ENCODE measurements around the gene ARL4C.

DNA sequence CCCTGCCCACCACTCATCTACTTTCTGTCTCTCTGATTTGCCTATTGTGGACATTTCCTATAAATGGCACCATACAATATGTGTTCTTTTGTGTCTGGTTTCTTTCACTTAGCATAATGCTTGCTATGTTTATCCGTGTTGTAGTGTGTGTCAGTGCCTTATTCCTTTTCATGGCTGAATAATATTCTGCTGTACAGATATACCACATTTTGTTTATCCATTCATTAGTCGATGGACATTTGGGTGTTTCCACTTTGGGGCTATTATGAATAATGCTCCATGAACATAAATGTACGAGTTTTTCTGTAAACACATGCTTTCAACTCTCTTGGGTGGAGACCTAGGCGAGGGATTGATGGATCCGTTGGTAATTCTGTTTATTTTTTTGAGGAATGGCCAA lies 15.6 kb downstream of the ARL4C start:
- TF ChIP-seq CREB1 (IDR thresholded peaks at IDR 0.05) (no peak), ZNF274 (IDR thresholded peaks at IDR 0.05; ENCODE audit: borderline replicate concordance, extremely low read depth, low read length) (no peak), RFX5 (IDR thresholded peaks at IDR 0.05; ENCODE audit: borderline replicate concordance, low read depth, low read length) (no peak), EZH2 (IDR thresholded peaks at IDR 0.05; ENCODE audit: low read depth, low read length, severe bottlenecking) (no peak), POLR2A (IDR thresholded peaks at IDR 0.05; ENCODE audit: control extremely low read depth in 1 of 2, low read depth in 2 of 2, low read length in 2 of 2) (no peak), CEBPB (IDR thresholded peaks at IDR 0.05; ENCODE audit: low read depth, low read length) (no peak)
- TF ChIP-seq, protein P1, sequence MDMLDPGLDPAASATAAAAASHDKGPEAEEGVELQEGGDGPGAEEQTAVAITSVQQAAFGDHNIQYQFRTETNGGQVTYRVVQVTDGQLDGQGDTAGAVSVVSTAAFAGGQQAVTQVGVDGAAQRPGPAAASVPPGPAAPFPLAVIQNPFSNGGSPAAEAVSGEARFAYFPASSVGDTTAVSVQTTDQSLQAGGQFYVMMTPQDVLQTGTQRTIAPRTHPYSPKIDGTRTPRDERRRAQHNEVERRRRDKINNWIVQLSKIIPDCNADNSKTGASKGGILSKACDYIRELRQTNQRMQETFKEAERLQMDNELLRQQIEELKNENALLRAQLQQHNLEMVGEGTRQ (IDR thresholded peaks at IDR 0.05; ENCODE audit: low read length), result no peak
- TF ChIP-seq, protein P2, sequence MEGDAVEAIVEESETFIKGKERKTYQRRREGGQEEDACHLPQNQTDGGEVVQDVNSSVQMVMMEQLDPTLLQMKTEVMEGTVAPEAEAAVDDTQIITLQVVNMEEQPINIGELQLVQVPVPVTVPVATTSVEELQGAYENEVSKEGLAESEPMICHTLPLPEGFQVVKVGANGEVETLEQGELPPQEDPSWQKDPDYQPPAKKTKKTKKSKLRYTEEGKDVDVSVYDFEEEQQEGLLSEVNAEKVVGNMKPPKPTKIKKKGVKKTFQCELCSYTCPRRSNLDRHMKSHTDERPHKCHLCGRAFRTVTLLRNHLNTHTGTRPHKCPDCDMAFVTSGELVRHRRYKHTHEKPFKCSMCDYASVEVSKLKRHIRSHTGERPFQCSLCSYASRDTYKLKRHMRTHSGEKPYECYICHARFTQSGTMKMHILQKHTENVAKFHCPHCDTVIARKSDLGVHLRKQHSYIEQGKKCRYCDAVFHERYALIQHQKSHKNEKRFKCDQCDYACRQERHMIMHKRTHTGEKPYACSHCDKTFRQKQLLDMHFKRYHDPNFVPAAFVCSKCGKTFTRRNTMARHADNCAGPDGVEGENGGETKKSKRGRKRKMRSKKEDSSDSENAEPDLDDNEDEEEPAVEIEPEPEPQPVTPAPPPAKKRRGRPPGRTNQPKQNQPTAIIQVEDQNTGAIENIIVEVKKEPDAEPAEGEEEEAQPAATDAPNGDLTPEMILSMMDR (IDR thresholded peaks at IDR 0.05; ENCODE audit: control extremely low read depth in 1 of 3, insufficient read depth in 1 of 3, low read depth in 1 of 3, low read length in 3 of 3), result no peak
